HL-60 (cell line): ENCODE data around the gene ACTN4.

Experiments used
- DNase-seq, 2 experiments: peaks; one replicate each; pipeline ENCODE4 v3.0.0-alpha.2; 2010 to 2020; ENCODE audit warnings: low read depth in 1 of 2, low spot score in 1 of 2
- H3K27ac ChIP-seq: fragments of 250-450 bp; sonication (Bioruptor Pico); replicated peaks from 2 replicates; pipeline ENCODE4 v1.5.1; 2020; ENCODE audit warnings: mild to moderate bottlenecking, moderate library complexity
- H3K27me3 ChIP-seq: fragments of 250-450 bp; sonication (Bioruptor Pico); 2 replicates; pipeline ENCODE4 v1.5.1; 2021; ENCODE audit warnings: mild to moderate bottlenecking, moderate library complexity; ENCODE audit not compliant: insufficient read depth, poor library complexity, severe bottlenecking
- H3K4me3 ChIP-seq: replicated peaks from 2 replicates; pipeline ENCODE4 v1.5.1; 2011; ENCODE audit warnings: mild to moderate bottlenecking, control low read depth, low read length; ENCODE audit not compliant: insufficient read depth
- CTCF ChIP-seq: IDR thresholded peaks from one replicate; pipeline ENCODE4 v1.5.1; 2011; ENCODE audit warnings: low read length, control low read depth, inconsistent platforms; ENCODE audit not compliant: insufficient read depth
- GABPA ChIP-seq: IDR thresholded peaks from 2 replicates; pipeline ENCODE4 v1.6.1; 2012; ENCODE audit warnings: low read depth
- POLR2AphosphoS5 ChIP-seq: IDR thresholded peaks from 2 replicates; pipeline ENCODE4 v1.6.1; 2012; ENCODE audit warnings: low read depth
- REST ChIP-seq: IDR thresholded peaks from 2 replicates; pipeline ENCODE4 v1.6.1; 2012; ENCODE audit warnings: low read depth; ENCODE audit not compliant: insufficient replicate concordance
- SPI1 ChIP-seq: IDR thresholded peaks from 2 replicates; pipeline ENCODE4 v1.6.1; 2012; ENCODE audit warnings: low read depth, mild to moderate bottlenecking, borderline replicate concordance

Gene ACTN4

DNA sequence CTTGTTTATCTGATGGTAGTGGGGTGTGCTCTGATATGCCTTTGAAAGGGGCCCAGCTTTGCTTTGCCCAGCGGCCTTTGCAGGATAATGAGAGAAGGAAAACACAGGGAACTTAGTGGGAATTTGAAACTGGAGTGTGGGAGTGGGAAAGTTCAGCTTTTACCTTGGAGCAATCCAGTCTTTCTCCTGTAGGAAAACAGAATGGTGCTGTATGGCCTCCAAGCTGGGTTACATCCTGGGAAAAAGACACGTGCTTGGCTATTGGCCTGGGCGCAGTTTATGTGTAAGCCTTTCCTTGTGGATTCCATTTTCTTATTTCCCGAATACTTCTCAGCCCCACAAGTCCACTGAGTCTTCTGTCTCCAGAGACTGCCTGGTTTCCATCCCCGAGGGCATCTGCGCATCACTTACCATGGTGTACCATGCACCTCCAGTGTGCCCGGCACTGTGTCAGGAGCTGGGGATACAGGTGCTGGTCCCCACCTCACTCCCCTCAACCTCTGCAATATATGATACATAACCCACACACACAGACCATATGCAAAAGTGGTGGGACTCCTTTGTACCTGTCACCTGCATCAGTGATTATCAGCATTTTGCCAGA lies 31.5 kb downstream of the ACTN4 start:
- no peaks in the 10 kb centered on the region for H3K27me3 ChIP-seq
- no peak overlapping the region for H3K27ac ChIP-seq
- no peak overlapping the region for H3K4me3 ChIP-seq
- TF ChIP-seq CTCF = no peak
- TF ChIP-seq REST = no peak
- TF ChIP-seq GABPA = no peak
- TF ChIP-seq SPI1 = no peak
- TF ChIP-seq POLR2AphosphoS5 = no peak
- DNase-seq = no peak

GRCh38 chr19:38679839-38680238 lies 32.4 kb downstream of the ACTN4 start:
- H3K27ac ChIP-seq = no peak overlapping the region

More at GRCh38 chr19:38679839-38680238, 32.4 kb downstream of the ACTN4 start:
- H3K4me3 ChIP-seq = no peak overlapping the region
- TF ChIP-seq GABPA (no peak), POLR2AphosphoS5 (no peak), SPI1 (no peak), CTCF (no peak), REST (no peak)
- no peaks in the 10 kb centered on the region for H3K27me3 ChIP-seq
- no peak for DNase-seq
